Measurements from ENCODE around the gene FHIT.
"Not testable (repeated sequence)": the region's sequence is repeated elsewhere in the genome, so short reads cannot be mapped to it uniquely, and the experiment has no call there.

GRCh38 chr3:61017028-61017427, 234.2 kb downstream of the FHIT start:
- TF ChIP-seq FOSL2 (IDR thresholded peaks at IDR 0.05; ENCODE audit: borderline replicate concordance, low read depth); MAX (IDR thresholded peaks at IDR 0.05; ENCODE audit: low read depth); YY1 (IDR thresholded peaks at IDR 0.05; ENCODE audit: low read depth); TAF1 (IDR thresholded peaks at IDR 0.05; ENCODE audit: borderline replicate concordance, low read depth, low read length); RXRA (IDR thresholded peaks at IDR 0.05; ENCODE audit: borderline replicate concordance, low read depth): not testable (repeated sequence)
- TF ChIP-seq, protein P1, sequence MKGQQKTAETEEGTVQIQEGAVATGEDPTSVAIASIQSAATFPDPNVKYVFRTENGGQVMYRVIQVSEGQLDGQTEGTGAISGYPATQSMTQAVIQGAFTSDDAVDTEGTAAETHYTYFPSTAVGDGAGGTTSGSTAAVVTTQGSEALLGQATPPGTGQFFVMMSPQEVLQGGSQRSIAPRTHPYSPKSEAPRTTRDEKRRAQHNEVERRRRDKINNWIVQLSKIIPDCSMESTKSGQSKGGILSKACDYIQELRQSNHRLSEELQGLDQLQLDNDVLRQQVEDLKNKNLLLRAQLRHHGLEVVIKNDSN (IDR thresholded peaks at IDR 0.05; ENCODE audit: borderline replicate concordance, low read depth): not testable (repeated sequence)
- TF ChIP-seq, protein P2, sequence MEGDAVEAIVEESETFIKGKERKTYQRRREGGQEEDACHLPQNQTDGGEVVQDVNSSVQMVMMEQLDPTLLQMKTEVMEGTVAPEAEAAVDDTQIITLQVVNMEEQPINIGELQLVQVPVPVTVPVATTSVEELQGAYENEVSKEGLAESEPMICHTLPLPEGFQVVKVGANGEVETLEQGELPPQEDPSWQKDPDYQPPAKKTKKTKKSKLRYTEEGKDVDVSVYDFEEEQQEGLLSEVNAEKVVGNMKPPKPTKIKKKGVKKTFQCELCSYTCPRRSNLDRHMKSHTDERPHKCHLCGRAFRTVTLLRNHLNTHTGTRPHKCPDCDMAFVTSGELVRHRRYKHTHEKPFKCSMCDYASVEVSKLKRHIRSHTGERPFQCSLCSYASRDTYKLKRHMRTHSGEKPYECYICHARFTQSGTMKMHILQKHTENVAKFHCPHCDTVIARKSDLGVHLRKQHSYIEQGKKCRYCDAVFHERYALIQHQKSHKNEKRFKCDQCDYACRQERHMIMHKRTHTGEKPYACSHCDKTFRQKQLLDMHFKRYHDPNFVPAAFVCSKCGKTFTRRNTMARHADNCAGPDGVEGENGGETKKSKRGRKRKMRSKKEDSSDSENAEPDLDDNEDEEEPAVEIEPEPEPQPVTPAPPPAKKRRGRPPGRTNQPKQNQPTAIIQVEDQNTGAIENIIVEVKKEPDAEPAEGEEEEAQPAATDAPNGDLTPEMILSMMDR (IDR thresholded peaks at IDR 0.05): not testable (repeated sequence)
